Neuronal stem cell (in vitro differentiated cells): ENCODE measurements around the gene LPCAT1. TPM values are rescaled to one million over a fixed set of nuclear protein-coding genes. Genes with fewer than 3 reads are reported as not detected.

Source experiments
- DNase-seq: peaks from one replicate; pipeline ENCODE4 v3.0.0-alpha.2; 2013; ENCODE audit warnings: low spot score
- H2AFZ ChIP-seq: one replicate; pipeline ENCODE4 v1.6.1; 2013; ENCODE audit warnings: mild to moderate bottlenecking, low read length, inconsistent platforms
- H2AK5ac ChIP-seq: 2 replicates; pipeline ENCODE4 v1.6.1; 2013; ENCODE audit warnings: low read depth, mild to moderate bottlenecking, inconsistent platforms, low read length, moderate library complexity, mixed read lengths
- H2BK120ac ChIP-seq: 2 replicates; pipeline ENCODE4 v1.6.1; 2013; ENCODE audit warnings: low read depth, mild to moderate bottlenecking, inconsistent platforms, low read length, moderate library complexity, mixed read lengths
- H2BK12ac ChIP-seq: one replicate; pipeline ENCODE4 v1.6.1; 2013; ENCODE audit warnings: low read length, inconsistent platforms
- H2BK15ac ChIP-seq: 2 replicates; pipeline ENCODE4 v1.6.1; 2013; ENCODE audit warnings: mild to moderate bottlenecking, low read length, inconsistent platforms, mixed read lengths
- H2BK5ac ChIP-seq: one replicate; pipeline ENCODE4 v1.6.1; 2013; ENCODE audit warnings: inconsistent platforms, mild to moderate bottlenecking, low read length, moderate library complexity
- H3K14ac ChIP-seq: one replicate; pipeline ENCODE4 v1.6.1; 2013; ENCODE audit warnings: low read length, inconsistent platforms
- H3K18ac ChIP-seq: 2 replicates; pipeline ENCODE4 v1.6.1; 2013; ENCODE audit warnings: low read length, inconsistent platforms
- H3K23ac ChIP-seq: 2 replicates; pipeline ENCODE4 v1.6.1; 2013; ENCODE audit warnings: low read depth, mild to moderate bottlenecking, mixed read lengths, low read length, inconsistent platforms; ENCODE audit not compliant: poor library complexity
- H3K27ac ChIP-seq: replicated peaks from 3 replicates; pipeline ENCODE4 v1.5.1; 2013; ENCODE audit warnings: low read length, inconsistent platforms
- H3K27me3 ChIP-seq, 3 experiments: 2 replicates each; pipeline ENCODE4 v1.6.1; 2013; ENCODE audit warnings: low read length in 3 of 3, mild to moderate bottlenecking in 2 of 3, inconsistent platforms in 1 of 3, low read depth in 1 of 3, mixed read lengths in 1 of 3, moderate library complexity in 1 of 3; ENCODE audit not compliant: control insufficient read depth in 3 of 3, insufficient read depth in 3 of 3
- H3K36me3 ChIP-seq, 2 donors: replicated peaks in 1 of 2; 2 replicates each; pipeline ENCODE4 v1.6.1; 2013; ENCODE audit warnings: low read length in 2 of 2; ENCODE audit not compliant: control insufficient read depth in 2 of 2, insufficient read depth in 2 of 2
- H3K4ac ChIP-seq: 2 replicates; pipeline ENCODE4 v1.6.1; 2013; ENCODE audit warnings: inconsistent platforms, mild to moderate bottlenecking, low read length, moderate library complexity
- H3K4me1 ChIP-seq, 2 donors: 1 replicate in 1 of 2; 2 replicates in 1 of 2; pipeline ENCODE4 v1.6.1; 2013; ENCODE audit warnings: low read length in 2 of 2, low read depth in 1 of 2; ENCODE audit not compliant: control insufficient read depth in 2 of 2, insufficient read depth in 1 of 2
- H3K4me2 ChIP-seq: one replicate; pipeline ENCODE4 v1.6.1; 2013; ENCODE audit warnings: mild to moderate bottlenecking, low read length, inconsistent platforms; ENCODE audit not compliant: insufficient read depth, poor library complexity, severe bottlenecking
- H3K4me3 ChIP-seq, 2 donors: 2 replicates each; pipeline ENCODE4 v1.5.1; 2013; ENCODE audit warnings: low read length in 2 of 2, mild to moderate bottlenecking in 2 of 2, inconsistent platforms in 1 of 2, moderate library complexity in 1 of 2
- H3K79me1 ChIP-seq: one replicate; pipeline ENCODE4 v1.6.1; 2013; ENCODE audit warnings: low read depth, mild to moderate bottlenecking, inconsistent platforms, low read length, moderate library complexity
- H3K9ac ChIP-seq: one replicate; pipeline ENCODE4 v1.6.1; 2013; ENCODE audit warnings: mild to moderate bottlenecking, low read depth, low read length, inconsistent platforms; ENCODE audit not compliant: poor library complexity
- H3K9me3 ChIP-seq, 2 donors: replicated peaks in 1 of 2; 2 replicates each; pipeline versions ENCODE3 to v1.6.1; 2013; ENCODE audit warnings: low read length in 2 of 2, mild to moderate bottlenecking in 2 of 2, inconsistent platforms in 1 of 2, low read depth in 1 of 2, mixed read lengths in 1 of 2, moderate library complexity in 1 of 2; ENCODE audit not compliant: control insufficient read depth in 2 of 2, insufficient read depth in 1 of 2
- H4K8ac ChIP-seq: one replicate; pipeline ENCODE4 v1.6.1; 2013; ENCODE audit warnings: low read depth, mild to moderate bottlenecking, inconsistent platforms, low read length, moderate library complexity
- H4K91ac ChIP-seq: one replicate; pipeline ENCODE4 v1.6.1; 2013; ENCODE audit warnings: low read length, low read depth, mild to moderate bottlenecking, inconsistent platforms; ENCODE audit not compliant: poor library complexity
- WGBS, 2 donors: extraction: QIAGEN DNeasy Blood & Tissue Kit; methylation state at CpG; one replicate each; pipeline ENCODE4 v1.1.7; 2013; ENCODE audit warnings: missing lambda C conversion rate in 2 of 2, mixed read lengths in 1 of 2; ENCODE audit not compliant: insufficient read length in 2 of 2, insufficient replicate concordance in 1 of 2; ENCODE audit errors: extremely low coverage in 2 of 2; 5-methylcytosine and 5-hydroxymethylcytosine counted together
- small RNA-seq: library from polyadenylated mRNA; stranded (forward); fragments of <200 nt; extraction: miRNeasy Mini kit (QIAGEN cat#:217004); gene quantifications from one replicate; pipeline ENCODE3, GENCODE V24; 2013; ENCODE audit not compliant: insufficient read depth

LPCAT1 gene

GRCh38 chr5:1413211-1413610 is 110.5 kb downstream of the LPCAT1 start:
- Histone ChIP-seq H3K27me3 (peaks cover 0 to 38% (median 1%) of the 10 kb centered on the region in 3 experiments), H2AK5ac (no peak overlapping the region), H3K4me2 (no peak overlapping the region), H4K91ac (no peak overlapping the region), H3K4me3 (no peak overlapping the region), H3K9ac (peak overlapping the region; percentile 4), H3K27ac (no peak overlapping the region), H3K9me3 (peaks cover 0 to 2% of the 10 kb centered on the region in 2 donors), H3K4me1 (peaks cover 0 to 2% of the 10 kb centered on the region in 2 donors), H3K23ac (no peak overlapping the region), H2BK5ac (no peak overlapping the region), H3K79me1 (peaks cover 2% of the 10 kb centered on the region), H3K4ac (no peak overlapping the region), H2BK12ac (no peak overlapping the region), H3K36me3 (no peaks in the 10 kb centered on the region), H2BK15ac (no peak overlapping the region), H3K14ac (no peak overlapping the region), H2BK120ac (no peak overlapping the region), H4K8ac (peak overlapping the region; percentile 43), H3K18ac (no peak overlapping the region), H2AFZ (no peak overlapping the region)
- DNase-seq = no peak
- no CpG with 5 or more reads among the region's 13 CpGs for WGBS, 2 donors

- Histone ChIP-seq H3K9me3 (peaks cover 0 to 2% of the 10 kb centered on the region in 2 donors), H3K79me1 (peaks cover 2% of the 10 kb centered on the region), H3K23ac (no peak overlapping the region), H3K36me3 (no peaks in the 10 kb centered on the region), H3K4me1 (peaks cover 0 to 2% of the 10 kb centered on the region in 2 donors), H3K9ac (no peak overlapping the region), H2AFZ (no peak overlapping the region), H2BK120ac (no peak overlapping the region), H3K14ac (no peak overlapping the region), H3K18ac (no peak overlapping the region), H3K27ac (no peak overlapping the region), H4K91ac (no peak overlapping the region), H3K4me3 (no peak overlapping the region), H2AK5ac (no peak overlapping the region), H3K4me2 (no peak overlapping the region), H2BK5ac (no peak overlapping the region), H2BK12ac (no peak overlapping the region), H3K27me3 (peaks cover 0 to 38% (median 1%) of the 10 kb centered on the region in 3 experiments), H2BK15ac (no peak overlapping the region), H4K8ac (no peak overlapping the region), H3K4ac (no peak overlapping the region)
- DNase-seq = no peak
- no CpG with 5 or more reads among the region's 10 CpGs for WGBS, 2 donors
These were observed 111.1 kb downstream of the LPCAT1 start for GRCh38 chr5:1412621-1413020.

DNA sequence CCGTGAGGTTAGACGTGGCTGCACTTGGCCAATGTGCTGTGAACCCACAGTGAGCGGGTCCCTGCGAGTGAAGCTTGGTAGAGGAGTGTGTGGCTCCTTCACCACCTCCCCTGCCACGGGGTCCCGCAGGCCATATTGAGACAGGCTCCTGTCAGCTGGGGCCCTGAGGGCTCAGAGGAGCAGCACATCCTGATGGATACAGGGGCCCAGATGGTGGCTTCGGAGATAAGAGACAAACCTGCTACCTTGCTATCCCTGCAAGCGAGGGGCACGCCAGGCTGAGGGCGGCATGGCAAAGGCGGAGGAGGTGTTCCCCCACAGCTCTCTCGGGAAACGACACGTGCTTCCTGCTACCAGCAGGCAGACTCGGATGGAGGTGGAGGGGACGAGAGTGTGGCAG is 111.6 kb downstream of the LPCAT1 start:
- Histone ChIP-seq H3K79me1 (peaks cover 2% of the 10 kb centered on the region), H3K27me3 (peaks cover 0 to 38% (median 1%) of the 10 kb centered on the region in 3 experiments), H3K4ac (no peak overlapping the region), H4K91ac (no peak overlapping the region), H3K23ac (no peak overlapping the region), H3K27ac (no peak overlapping the region), H2AFZ (no peak overlapping the region), H3K4me1 (peaks cover 0 to 2% of the 10 kb centered on the region in 2 donors), H3K18ac (no peak overlapping the region), H2BK12ac (no peak overlapping the region), H3K4me2 (no peak overlapping the region), H3K4me3 (no peak overlapping the region), H3K14ac (no peak overlapping the region), H4K8ac (no peak overlapping the region), H2BK120ac (no peak overlapping the region), H3K9me3 (peaks cover 0 to 2% of the 10 kb centered on the region in 2 donors), H2BK15ac (no peak overlapping the region), H2BK5ac (no peak overlapping the region), H3K36me3 (no peaks in the 10 kb centered on the region), H3K9ac (no peak overlapping the region), H2AK5ac (no peak overlapping the region)
- no CpG with 5 or more reads among the region's 16 CpGs for WGBS, 2 donors
- no peak for DNase-seq

Small RNA genes within 50 kb of the gene (small RNA-seq; reads per million reads assigned to genes)
- gene MIR6075 = not detected
